Measurements from ENCODE around the gene POLR2I. TPM values are rescaled to one million over a fixed set of nuclear protein-coding genes. Genes with fewer than 3 reads are reported as not detected.

POLR2I gene
- polyA plus RNA-seq, 3 donors from 2014 or later = 102 to 136 (median 127) TPM

- H3K9me3 Mint-ChIP-seq = no peaks in the 10 kb centered on the region
- peaks cover 0 to 3% (median 0%) of the 10 kb centered on the region in 3 donors for H3K36me3 Mint-ChIP-seq
- no peaks in the 10 kb centered on the region for H3K27me3 Mint-ChIP-seq (ENCODE audit: low read depth in 3 of 3)
- no peak for DNase-seq
- no peaks in the 10 kb centered on the region for H3K4me1 Mint-ChIP-seq
- H3K4me3 Mint-ChIP-seq = no peak overlapping the region
- peak overlapping the region in 1 of 6 donors; percentile 34 for H3K27ac Mint-ChIP-seq
These were observed 10.7 kb downstream of the POLR2I start for GRCh38 chr19:36103842-36104552.

GRCh38 chr19:36103040-36103626 lies 11.5 kb downstream of the POLR2I start:
- Mint-ChIP-seq H3K36me3 (peaks cover 0 to 7% (median 0%) of the 10 kb centered on the region in 3 donors), H3K9me3 (no peaks in the 10 kb centered on the region), H3K27ac (no peak overlapping the region), H3K27me3 (ENCODE audit: low read depth in 3 of 3) (peaks cover 0 to 2% (median 0%) of the 10 kb centered on the region in 3 donors), H3K4me1 (no peaks in the 10 kb centered on the region), H3K4me3 (no peak overlapping the region)
- DNase-seq = no peak

- no peak for DNase-seq
- Mint-ChIP-seq H3K9me3 (no peaks in the 10 kb centered on the region), H3K4me3 (no peak overlapping the region), H3K27me3 (ENCODE audit: low read depth in 3 of 3) (peaks cover 0 to 2% (median 0%) of the 10 kb centered on the region in 3 donors), H3K36me3 (peaks cover 0 to 7% (median 4%) of the 10 kb centered on the region in 3 donors), H3K27ac (no peak overlapping the region), H3K4me1 (no peaks in the 10 kb centered on the region)
These were observed 12.9 kb downstream of the POLR2I start for GRCh38 chr19:36101550-36102327.

GRCh38 chr19:36100476-36100875 lies 14.2 kb downstream of the POLR2I start:
- no peak overlapping the region for H3K4me3 Mint-ChIP-seq

GRCh38 chr19:36099166-36099785 lies 15.4 kb downstream of the POLR2I start:
- Mint-ChIP-seq H3K36me3 (peaks cover 0 to 5% (median 4%) of the 10 kb centered on the region in 3 donors), H3K9me3 (no peaks in the 10 kb centered on the region), H3K27me3 (ENCODE audit: low read depth in 3 of 3) (peaks cover 0 to 3% (median 2%) of the 10 kb centered on the region in 3 donors), H3K4me1 (no peaks in the 10 kb centered on the region), H3K4me3 (no peak overlapping the region), H3K27ac (no peak overlapping the region)
- DNase-seq = no peak

More at GRCh38 chr19:36100476-36100875, 14.2 kb downstream of the POLR2I start:
- Mint-ChIP-seq H3K27ac (peak overlapping the region in 1 of 6 donors; percentile 28), H3K36me3 (peaks cover 0 to 5% (median 4%) of the 10 kb centered on the region in 3 donors), H3K27me3 (ENCODE audit: low read depth in 3 of 3) (peaks cover 0 to 3% (median 0%) of the 10 kb centered on the region in 3 donors), H3K4me1 (no peaks in the 10 kb centered on the region), H3K9me3 (no peaks in the 10 kb centered on the region)
- no peak for DNase-seq

GRCh38 chr19:36097036-36097435 lies 17.6 kb downstream of the POLR2I start:
- Mint-ChIP-seq H3K4me3 (no peak overlapping the region), H3K27ac (no peak overlapping the region)

GRCh38 chr19:36093687-36094086 lies 21.0 kb downstream of the POLR2I start:
- DNase-seq = no peak
- Mint-ChIP-seq H3K9me3 (no peaks in the 10 kb centered on the region), H3K4me1 (no peaks in the 10 kb centered on the region), H3K27ac (peak overlapping the region in 2 of 6 donors; percentile 7 to 22), H3K4me3 (no peak overlapping the region), H3K36me3 (peaks cover 0 to 10% (median 6%) of the 10 kb centered on the region in 3 donors), H3K27me3 (ENCODE audit: low read depth in 3 of 3) (peaks cover 0 to 3% (median 2%) of the 10 kb centered on the region in 3 donors)

More at GRCh38 chr19:36097036-36097435, 17.6 kb downstream of the POLR2I start:
- H3K27me3 Mint-ChIP-seq (ENCODE audit: low read depth in 3 of 3) = peaks cover 0 to 3% (median 2%) of the 10 kb centered on the region in 3 donors
- H3K9me3 Mint-ChIP-seq = no peaks in the 10 kb centered on the region
- DNase-seq = no peak
- no peaks in the 10 kb centered on the region for H3K4me1 Mint-ChIP-seq
- peaks cover 0 to 5% (median 4%) of the 10 kb centered on the region in 3 donors for H3K36me3 Mint-ChIP-seq

- peak overlapping the region in 1 of 6 donors; percentile 22 for H3K27ac Mint-ChIP-seq
- H3K36me3 Mint-ChIP-seq = peaks cover 0 to 8% (median 6%) of the 10 kb centered on the region in 3 donors
- no peaks in the 10 kb centered on the region for H3K9me3 Mint-ChIP-seq
- DNase-seq = no peak
- no peaks in the 10 kb centered on the region for H3K4me1 Mint-ChIP-seq
- H3K4me3 Mint-ChIP-seq = no peak overlapping the region
- H3K27me3 Mint-ChIP-seq (ENCODE audit: low read depth in 3 of 3) = peaks cover 0 to 2% (median 2%) of the 10 kb centered on the region in 3 donors
These were observed 21.5 kb downstream of the POLR2I start for GRCh38 chr19:36093146-36093662.

GRCh38 chr19:36092566-36092965 lies 22.1 kb downstream of the POLR2I start:
- no peak overlapping the region for H3K4me3 Mint-ChIP-seq
- no peak for DNase-seq
- H3K27me3 Mint-ChIP-seq (ENCODE audit: low read depth in 3 of 3) = peaks cover 0 to 2% (median 2%) of the 10 kb centered on the region in 3 donors
- no peaks in the 10 kb centered on the region for H3K4me1 Mint-ChIP-seq
- H3K27ac Mint-ChIP-seq = no peak overlapping the region
- H3K9me3 Mint-ChIP-seq = no peaks in the 10 kb centered on the region
- peaks cover 0 to 8% (median 6%) of the 10 kb centered on the region in 3 donors for H3K36me3 Mint-ChIP-seq

- DNase-seq = no peak
- Mint-ChIP-seq H3K27ac (peak overlapping the region in 1 of 6 donors; percentile 40), H3K4me3 (no peak overlapping the region), H3K9me3 (no peaks in the 10 kb centered on the region), H3K27me3 (ENCODE audit: low read depth in 3 of 3) (peaks cover 0 to 2% (median 0%) of the 10 kb centered on the region in 3 donors), H3K36me3 (peaks cover 0 to 6% (median 3%) of the 10 kb centered on the region in 3 donors), H3K4me1 (no peaks in the 10 kb centered on the region)
These were observed 23.6 kb downstream of the POLR2I start for GRCh38 chr19:36090910-36091695.

GRCh38 chr19:36089847-36090246 lies 24.8 kb downstream of the POLR2I start:
- H3K27ac Mint-ChIP-seq = no peak overlapping the region
- DNase-seq = no peak
- no peaks in the 10 kb centered on the region for H3K9me3 Mint-ChIP-seq
- no peak overlapping the region for H3K4me3 Mint-ChIP-seq
- H3K4me1 Mint-ChIP-seq = no peaks in the 10 kb centered on the region
- peaks cover 0 to 2% (median 0%) of the 10 kb centered on the region in 3 donors for H3K27me3 Mint-ChIP-seq (ENCODE audit: low read depth in 3 of 3)
- H3K36me3 Mint-ChIP-seq = peaks cover 0 to 6% (median 3%) of the 10 kb centered on the region in 3 donors

- Mint-ChIP-seq H3K27ac (no peak overlapping the region), H3K9me3 (no peaks in the 10 kb centered on the region), H3K27me3 (ENCODE audit: low read depth in 3 of 3) (no peaks in the 10 kb centered on the region), H3K4me3 (no peak overlapping the region), H3K36me3 (peaks cover 0 to 9% (median 3%) of the 10 kb centered on the region in 3 donors), H3K4me1 (no peaks in the 10 kb centered on the region)
- DNase-seq = no peak
These were observed 28.3 kb downstream of the POLR2I start for GRCh38 chr19:36086326-36086725.
